ENCODE results near the gene GARIN5B. TPM values are rescaled to one million over a fixed set of nuclear protein-coding genes. Genes with fewer than 3 reads are reported as not detected.
"Not testable (repeated sequence)": the region's sequence is repeated elsewhere in the genome, so short reads cannot be mapped to it uniquely, and the experiment has no call there.

GARIN5B gene
- total RNA-seq, 1 donor from 2014 or later, result 0.27 TPM

GRCh38 chr19:55406826-55407549 is 43.9 kb upstream of the GARIN5B start:
- DNase-seq (ENCODE audit: low spot score in 2 of 2, unreplicated experiment in 2 of 2), result no peak
- H3K4me3 Mint-ChIP-seq, result peak overlapping the region; percentile 88
- H3K9me3 Mint-ChIP-seq, result peaks cover 9% of the 10 kb centered on the region
- TF ChIP-seq CTCF (IDR thresholded peaks at IDR 0.05; ENCODE audit: unreplicated experiment), result no peak
- peaks cover 20% of the 10 kb centered on the region for H3K4me1 Mint-ChIP-seq
- peak overlapping the region; percentile 67 for H3K27ac Mint-ChIP-seq
- H3K36me3 Mint-ChIP-seq, result peaks cover 19% of the 10 kb centered on the region
- H3K27me3 Mint-ChIP-seq (ENCODE audit: low read depth), result peaks cover 8% of the 10 kb centered on the region

DNA sequence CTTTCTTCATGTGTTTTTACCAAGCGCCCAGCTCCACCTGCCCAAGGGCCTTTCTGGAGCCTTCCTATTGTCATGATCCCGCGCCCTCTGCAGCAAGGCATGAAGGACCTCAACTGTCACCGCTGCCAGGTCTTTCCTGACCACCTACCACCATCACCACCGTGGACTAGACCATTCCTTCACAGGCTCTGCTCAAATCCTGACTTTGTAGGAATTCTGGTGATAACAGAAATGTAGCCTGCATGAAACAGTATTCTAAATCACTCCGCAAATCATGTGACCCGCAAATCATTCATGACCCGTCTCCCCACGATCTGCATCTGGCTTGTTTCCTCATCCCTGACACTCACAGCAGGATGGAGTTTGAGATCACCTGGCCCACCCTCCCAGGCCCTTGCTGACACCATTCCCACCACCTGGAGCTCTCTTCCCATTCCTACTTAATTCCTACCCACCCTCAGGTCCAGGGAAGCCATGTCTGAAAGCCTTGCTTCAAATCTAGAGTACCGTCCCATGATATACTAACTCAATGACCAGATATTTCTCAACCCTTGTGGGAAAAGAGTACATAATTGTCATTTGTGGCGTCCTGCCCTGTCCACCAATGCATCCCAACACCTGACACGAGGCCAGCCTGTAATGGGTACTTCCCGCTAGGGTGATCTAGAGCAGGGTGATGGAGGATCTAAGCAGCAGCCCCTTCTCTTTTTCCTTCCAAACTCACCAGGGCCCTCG is 43.2 kb upstream of the GARIN5B start:
- H3K4me3 Mint-ChIP-seq, result peak overlapping the region; percentile 88
- H3K4me1 Mint-ChIP-seq, result peaks cover 20% of the 10 kb centered on the region
- H3K27me3 Mint-ChIP-seq (ENCODE audit: low read depth), result peaks cover 5% of the 10 kb centered on the region
- peak overlapping the region; percentile 67 for H3K27ac Mint-ChIP-seq
- H3K36me3 Mint-ChIP-seq, result peaks cover 22% of the 10 kb centered on the region
- no peak for TF ChIP-seq CTCF (IDR thresholded peaks at IDR 0.05; ENCODE audit: unreplicated experiment)
- peaks cover 9% of the 10 kb centered on the region for H3K9me3 Mint-ChIP-seq
- DNase-seq (ENCODE audit: low spot score in 2 of 2, unreplicated experiment in 2 of 2), result no peak

GRCh38 chr19:55405638-55406037 is 42.6 kb upstream of the GARIN5B start:
- H3K36me3 Mint-ChIP-seq, result peaks cover 25% of the 10 kb centered on the region
- no peak for DNase-seq (ENCODE audit: low spot score in 2 of 2, unreplicated experiment in 2 of 2)
- peaks cover 20% of the 10 kb centered on the region for H3K4me1 Mint-ChIP-seq
- no peak for TF ChIP-seq CTCF (IDR thresholded peaks at IDR 0.05; ENCODE audit: unreplicated experiment)
- H3K27me3 Mint-ChIP-seq (ENCODE audit: low read depth), result peaks cover 3% of the 10 kb centered on the region
- peaks cover 9% of the 10 kb centered on the region for H3K9me3 Mint-ChIP-seq
- H3K27ac Mint-ChIP-seq, result peak overlapping the region; percentile 51
- H3K4me3 Mint-ChIP-seq, result peak overlapping the region; percentile 88

- Mint-ChIP-seq H3K27ac (no peak overlapping the region), H3K36me3 (peaks cover 31% of the 10 kb centered on the region)
- TF ChIP-seq CTCF (IDR thresholded peaks at IDR 0.05; ENCODE audit: unreplicated experiment), result no peak
These were observed 39.4 kb upstream of the GARIN5B start for GRCh38 chr19:55402509-55402908.

DNA sequence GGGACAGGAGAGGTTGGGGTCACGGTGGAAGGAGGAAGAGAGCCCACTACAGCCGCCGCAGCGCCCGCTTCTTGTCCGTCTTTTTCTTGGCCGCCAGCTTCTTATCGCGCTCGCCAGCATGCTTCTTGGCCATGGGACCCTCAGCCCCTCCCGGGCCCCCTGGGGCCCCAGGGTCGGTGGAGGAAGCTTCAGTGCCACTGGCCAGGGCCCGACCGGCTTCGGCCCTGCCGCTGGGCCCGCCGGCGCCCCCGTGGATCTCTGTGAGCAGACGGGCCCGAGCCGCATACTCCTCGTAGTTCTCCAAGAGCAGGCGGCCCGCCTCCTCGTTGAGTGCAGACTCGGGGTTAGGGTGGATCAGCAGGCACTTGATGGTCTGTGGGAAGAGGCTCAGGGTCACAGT is 38.3 kb upstream of the GARIN5B start:
- not testable (repeated sequence) for H3K4me1 Mint-ChIP-seq; H3K27me3 Mint-ChIP-seq (ENCODE audit: low read depth); H3K27ac Mint-ChIP-seq; H3K9me3 Mint-ChIP-seq; H3K4me3 Mint-ChIP-seq; DNase-seq (ENCODE audit: low spot score in 2 of 2, unreplicated experiment in 2 of 2)
- peaks cover 31% of the 10 kb centered on the region for H3K36me3 Mint-ChIP-seq

More at GRCh38 chr19:55402509-55402908, 39.4 kb upstream of the GARIN5B start:
- H3K4me3 Mint-ChIP-seq, result no peak overlapping the region
- no peak for DNase-seq (ENCODE audit: low spot score in 2 of 2, unreplicated experiment in 2 of 2)
- H3K9me3 Mint-ChIP-seq, result no peaks in the 10 kb centered on the region
- H3K4me1 Mint-ChIP-seq, result peaks cover 16% of the 10 kb centered on the region
- no peaks in the 10 kb centered on the region for H3K27me3 Mint-ChIP-seq (ENCODE audit: low read depth)
